Measurements from ENCODE around the gene CACNG5. TPM values are rescaled to one million over a fixed set of nuclear protein-coding genes. Genes with fewer than 3 reads are reported as not detected.

Gene CACNG5
- total and polyA plus RNA-seq, 4 donors = not detected

DNA sequence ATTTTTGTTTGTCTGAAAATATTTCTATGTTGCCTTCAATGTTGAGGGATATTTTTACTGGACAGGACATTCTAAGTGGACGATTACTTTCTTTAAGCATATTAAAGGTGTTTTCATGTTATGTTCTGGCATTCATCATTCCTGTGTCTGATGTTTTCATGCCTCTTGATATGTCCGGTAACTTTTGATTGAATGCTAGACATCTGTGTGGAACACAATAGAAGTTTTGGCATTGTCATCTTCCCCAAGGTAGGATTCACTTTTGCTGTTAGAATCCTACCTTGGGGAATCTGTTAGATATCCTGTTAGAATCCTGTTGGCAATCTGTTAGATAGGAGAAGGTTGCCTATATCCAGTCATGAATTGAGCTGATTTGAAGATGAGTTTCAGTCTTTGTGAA lies 28.9 kb downstream of the CACNG5 start:
- Histone ChIP-seq H3K4me3 (ENCODE audit: low read depth in 1 of 3, low read length in 3 of 3) (no peak overlapping the region), H3K9me3 (ENCODE audit: control insufficient read depth in 4 of 4, low read length in 3 of 4) (peaks cover 0 to 4% (median 3%) of the 10 kb centered on the region in 4 donors), H3K36me3 (ENCODE audit: control insufficient read depth in 4 of 4, insufficient read depth in 3 of 4, low read depth in 1 of 4, low read length in 3 of 4) (no peaks in the 10 kb centered on the region), H3K27me3 (ENCODE audit: control insufficient read depth in 4 of 4, insufficient read depth in 4 of 4, low read length in 3 of 4) (no peaks in the 10 kb centered on the region), H3K27ac (ENCODE audit: low read depth in 1 of 2, low read length in 2 of 2) (no peak overlapping the region), H3K9ac (ENCODE audit: low read depth in 1 of 2, low read length in 2 of 2) (no peak overlapping the region), H3K4me1 (ENCODE audit: control insufficient read depth in 4 of 4, insufficient read depth in 4 of 4, low read length in 3 of 4) (no peaks in the 10 kb centered on the region)
- no peak for DNase-seq (ENCODE audit: low spot score)
- TF ChIP-seq GABPA (IDR thresholded peaks at IDR 0.05 in 1 of 2, conservative IDR thresholded peaks at IDR 0.05 in 1 of 2) = no peak
- TF ChIP-seq FOXA1 (IDR thresholded peaks at IDR 0.05) = no peak
- TF ChIP-seq RAD21 (IDR thresholded peaks at IDR 0.05) = no peak
- TF ChIP-seq, protein P1, sequence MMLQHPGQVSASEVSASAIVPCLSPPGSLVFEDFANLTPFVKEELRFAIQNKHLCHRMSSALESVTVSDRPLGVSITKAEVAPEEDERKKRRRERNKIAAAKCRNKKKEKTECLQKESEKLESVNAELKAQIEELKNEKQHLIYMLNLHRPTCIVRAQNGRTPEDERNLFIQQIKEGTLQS (IDR thresholded peaks at IDR 0.05) = no peak
- TF ChIP-seq, protein P2, sequence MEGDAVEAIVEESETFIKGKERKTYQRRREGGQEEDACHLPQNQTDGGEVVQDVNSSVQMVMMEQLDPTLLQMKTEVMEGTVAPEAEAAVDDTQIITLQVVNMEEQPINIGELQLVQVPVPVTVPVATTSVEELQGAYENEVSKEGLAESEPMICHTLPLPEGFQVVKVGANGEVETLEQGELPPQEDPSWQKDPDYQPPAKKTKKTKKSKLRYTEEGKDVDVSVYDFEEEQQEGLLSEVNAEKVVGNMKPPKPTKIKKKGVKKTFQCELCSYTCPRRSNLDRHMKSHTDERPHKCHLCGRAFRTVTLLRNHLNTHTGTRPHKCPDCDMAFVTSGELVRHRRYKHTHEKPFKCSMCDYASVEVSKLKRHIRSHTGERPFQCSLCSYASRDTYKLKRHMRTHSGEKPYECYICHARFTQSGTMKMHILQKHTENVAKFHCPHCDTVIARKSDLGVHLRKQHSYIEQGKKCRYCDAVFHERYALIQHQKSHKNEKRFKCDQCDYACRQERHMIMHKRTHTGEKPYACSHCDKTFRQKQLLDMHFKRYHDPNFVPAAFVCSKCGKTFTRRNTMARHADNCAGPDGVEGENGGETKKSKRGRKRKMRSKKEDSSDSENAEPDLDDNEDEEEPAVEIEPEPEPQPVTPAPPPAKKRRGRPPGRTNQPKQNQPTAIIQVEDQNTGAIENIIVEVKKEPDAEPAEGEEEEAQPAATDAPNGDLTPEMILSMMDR (IDR thresholded peaks at IDR 0.05; ENCODE audit: low read depth, low read length, missing input control) = no peak
- TF ChIP-seq SP1 (IDR thresholded peaks at IDR 0.05) = no peak
- TF ChIP-seq TAF1 (conservative IDR thresholded peaks at IDR 0.05) = no peak
- TF ChIP-seq YY1 (IDR thresholded peaks at IDR 0.05) = no peak
- no peak for TF ChIP-seq HNF4A (conservative IDR thresholded peaks at IDR 0.05)
- TF ChIP-seq, protein P3, sequence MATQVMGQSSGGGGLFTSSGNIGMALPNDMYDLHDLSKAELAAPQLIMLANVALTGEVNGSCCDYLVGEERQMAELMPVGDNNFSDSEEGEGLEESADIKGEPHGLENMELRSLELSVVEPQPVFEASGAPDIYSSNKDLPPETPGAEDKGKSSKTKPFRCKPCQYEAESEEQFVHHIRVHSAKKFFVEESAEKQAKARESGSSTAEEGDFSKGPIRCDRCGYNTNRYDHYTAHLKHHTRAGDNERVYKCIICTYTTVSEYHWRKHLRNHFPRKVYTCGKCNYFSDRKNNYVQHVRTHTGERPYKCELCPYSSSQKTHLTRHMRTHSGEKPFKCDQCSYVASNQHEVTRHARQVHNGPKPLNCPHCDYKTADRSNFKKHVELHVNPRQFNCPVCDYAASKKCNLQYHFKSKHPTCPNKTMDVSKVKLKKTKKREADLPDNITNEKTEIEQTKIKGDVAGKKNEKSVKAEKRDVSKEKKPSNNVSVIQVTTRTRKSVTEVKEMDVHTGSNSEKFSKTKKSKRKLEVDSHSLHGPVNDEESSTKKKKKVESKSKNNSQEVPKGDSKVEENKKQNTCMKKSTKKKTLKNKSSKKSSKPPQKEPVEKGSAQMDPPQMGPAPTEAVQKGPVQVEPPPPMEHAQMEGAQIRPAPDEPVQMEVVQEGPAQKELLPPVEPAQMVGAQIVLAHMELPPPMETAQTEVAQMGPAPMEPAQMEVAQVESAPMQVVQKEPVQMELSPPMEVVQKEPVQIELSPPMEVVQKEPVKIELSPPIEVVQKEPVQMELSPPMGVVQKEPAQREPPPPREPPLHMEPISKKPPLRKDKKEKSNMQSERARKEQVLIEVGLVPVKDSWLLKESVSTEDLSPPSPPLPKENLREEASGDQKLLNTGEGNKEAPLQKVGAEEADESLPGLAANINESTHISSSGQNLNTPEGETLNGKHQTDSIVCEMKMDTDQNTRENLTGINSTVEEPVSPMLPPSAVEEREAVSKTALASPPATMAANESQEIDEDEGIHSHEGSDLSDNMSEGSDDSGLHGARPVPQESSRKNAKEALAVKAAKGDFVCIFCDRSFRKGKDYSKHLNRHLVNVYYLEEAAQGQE (IDR thresholded peaks at IDR 0.05) = no peak
- TF ChIP-seq, protein P4, sequence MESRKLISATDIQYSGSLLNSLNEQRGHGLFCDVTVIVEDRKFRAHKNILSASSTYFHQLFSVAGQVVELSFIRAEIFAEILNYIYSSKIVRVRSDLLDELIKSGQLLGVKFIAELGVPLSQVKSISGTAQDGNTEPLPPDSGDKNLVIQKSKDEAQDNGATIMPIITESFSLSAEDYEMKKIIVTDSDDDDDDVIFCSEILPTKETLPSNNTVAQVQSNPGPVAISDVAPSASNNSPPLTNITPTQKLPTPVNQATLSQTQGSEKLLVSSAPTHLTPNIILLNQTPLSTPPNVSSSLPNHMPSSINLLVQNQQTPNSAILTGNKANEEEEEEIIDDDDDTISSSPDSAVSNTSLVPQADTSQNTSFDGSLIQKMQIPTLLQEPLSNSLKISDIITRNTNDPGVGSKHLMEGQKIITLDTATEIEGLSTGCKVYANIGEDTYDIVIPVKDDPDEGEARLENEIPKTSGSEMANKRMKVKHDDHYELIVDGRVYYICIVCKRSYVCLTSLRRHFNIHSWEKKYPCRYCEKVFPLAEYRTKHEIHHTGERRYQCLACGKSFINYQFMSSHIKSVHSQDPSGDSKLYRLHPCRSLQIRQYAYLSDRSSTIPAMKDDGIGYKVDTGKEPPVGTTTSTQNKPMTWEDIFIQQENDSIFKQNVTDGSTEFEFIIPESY (IDR thresholded peaks at IDR 0.05) = no peak
- TF ChIP-seq RXRA (IDR thresholded peaks at IDR 0.05) = no peak
- TF ChIP-seq JUND (IDR thresholded peaks at IDR 0.05) = no peak
- no peak for TF ChIP-seq EGR1 (IDR thresholded peaks at IDR 0.05; ENCODE audit: low read depth in 2 of 2)
- TF ChIP-seq, protein P5, sequence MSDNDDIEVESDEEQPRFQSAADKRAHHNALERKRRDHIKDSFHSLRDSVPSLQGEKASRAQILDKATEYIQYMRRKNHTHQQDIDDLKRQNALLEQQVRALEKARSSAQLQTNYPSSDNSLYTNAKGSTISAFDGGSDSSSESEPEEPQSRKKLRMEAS (IDR thresholded peaks at IDR 0.05) = no peak
- TF ChIP-seq NR2F2 (IDR thresholded peaks at IDR 0.05) = no peak
- no peak for TF ChIP-seq FOXA2 (IDR thresholded peaks at IDR 0.05)
- TF ChIP-seq HNF4G (IDR thresholded peaks at IDR 0.05) = no peak
- WGBS = 90% methylated on average over 2 of the region's 2 CpGs
